ENCODE measurements around the gene XCL1.

Gene XCL1

GRCh38 chr1:168627370-168627769, 51.0 kb downstream of the XCL1 start:
- Histone ChIP-seq H3K27me3 (ENCODE audit: low read depth, low read length) (peaks cover 18% of the 10 kb centered on the region; the same call in 1 of the 2 replicates), H3K4me3 (ENCODE audit: low read length) (no peak overlapping the region), H3K9me3 (ENCODE audit: insufficient read depth, low read length) (no peaks in the 10 kb centered on the region), H3K4me2 (ENCODE audit: low read length) (no peak overlapping the region), H3K36me3 (replicated peaks; ENCODE audit: low read depth, low read length) (no peaks in the 10 kb centered on the region), H2AFZ (ENCODE audit: low read depth, low read length) (no peak overlapping the region), H4K20me1 (ENCODE audit: insufficient read depth, low read length) (no peaks in the 10 kb centered on the region), H3K9ac (ENCODE audit: low read length) (no peak overlapping the region), H3K79me2 (ENCODE audit: low read length) (no peaks in the 10 kb centered on the region), H3K27ac (ENCODE audit: low read length) (no peak overlapping the region), H3K4me1 (ENCODE audit: low read length) (no peaks in the 10 kb centered on the region)
- TF ChIP-seq EZH2phosphoT487 (IDR thresholded peaks at IDR 0.05; ENCODE audit: low read depth) (no peak), CTCF (IDR thresholded peaks at IDR 0.05; ENCODE audit: low read depth, low read length) (no peak)

- no peak overlapping the region for H3K27ac ChIP-seq (ENCODE audit: low read length)
- no peaks in the 10 kb centered on the region for H3K9me3 ChIP-seq (ENCODE audit: insufficient read depth, low read length)
- TF ChIP-seq CTCF (IDR thresholded peaks at IDR 0.05; ENCODE audit: low read depth, low read length), result no peak
- TF ChIP-seq EZH2phosphoT487 (IDR thresholded peaks at IDR 0.05; ENCODE audit: low read depth), result no peak
- no peak overlapping the region for H2AFZ ChIP-seq (ENCODE audit: low read depth, low read length)
- no peaks in the 10 kb centered on the region for H4K20me1 ChIP-seq (ENCODE audit: insufficient read depth, low read length)
- H3K4me3 ChIP-seq (ENCODE audit: low read length), result no peak overlapping the region
- no peaks in the 10 kb centered on the region for H3K36me3 ChIP-seq (replicated peaks; ENCODE audit: low read depth, low read length)
- no peak overlapping the region for H3K4me2 ChIP-seq (ENCODE audit: low read length)
- no peaks in the 10 kb centered on the region for H3K79me2 ChIP-seq (ENCODE audit: low read length)
- H3K9ac ChIP-seq (ENCODE audit: low read length), result no peak overlapping the region
- peaks cover 18% of the 10 kb centered on the region; the same call in 1 of the 2 replicates for H3K27me3 ChIP-seq (ENCODE audit: low read depth, low read length)
- no peaks in the 10 kb centered on the region for H3K4me1 ChIP-seq (ENCODE audit: low read length)
Measured at GRCh38 chr1:168628807-168629206, 52.4 kb downstream of the XCL1 start.

- Histone ChIP-seq H3K9me3 (ENCODE audit: insufficient read depth, low read length) (no peaks in the 10 kb centered on the region), H2AFZ (ENCODE audit: low read depth, low read length) (no peak overlapping the region), H3K27me3 (ENCODE audit: low read depth, low read length) (peaks cover 18% of the 10 kb centered on the region; the same call in 1 of the 2 replicates), H4K20me1 (ENCODE audit: insufficient read depth, low read length) (no peaks in the 10 kb centered on the region), H3K36me3 (replicated peaks; ENCODE audit: low read depth, low read length) (no peaks in the 10 kb centered on the region), H3K9ac (ENCODE audit: low read length) (no peak overlapping the region), H3K4me3 (ENCODE audit: low read length) (no peak overlapping the region), H3K4me2 (ENCODE audit: low read length) (no peak overlapping the region), H3K27ac (ENCODE audit: low read length) (no peak overlapping the region), H3K79me2 (ENCODE audit: low read length) (no peaks in the 10 kb centered on the region), H3K4me1 (ENCODE audit: low read length) (no peaks in the 10 kb centered on the region)
- TF ChIP-seq EZH2phosphoT487 (IDR thresholded peaks at IDR 0.05; ENCODE audit: low read depth) (no peak), CTCF (IDR thresholded peaks at IDR 0.05; ENCODE audit: low read depth, low read length) (no peak)
Measured at GRCh38 chr1:168629466-168629865, 53.1 kb downstream of the XCL1 start.

Measured in OCI-LY3 (cell line).